Smooth muscle cell (in vitro differentiated cells): Measurements from ENCODE around the gene SIPA1L3. TPM values are rescaled to one million over a fixed set of nuclear protein-coding genes. Genes with fewer than 3 reads are reported as not detected.

Experiments used
- DNase-seq: peaks from one replicate; lab custom pipeline; 2025; ENCODE audit not compliant: unreplicated experiment; lab: John Stamatoyannopoulos, UW
- H2AFZ ChIP-seq: fragments of 200-600 bp; sonication (generic); 2 replicates; pipeline ENCODE4 v1.6.0; 2016; ENCODE audit warnings: antibody characterized with exemption, low read depth, mild to moderate bottlenecking
- H3F3A ChIP-seq: fragments of 200-600 bp; sonication (generic); 2 replicates; pipeline ENCODE4 v1.6.0; 2017; ENCODE audit warnings: antibody characterized with exemption, low read depth
- H3K27ac ChIP-seq: fragments of 200-600 bp; sonication (generic); 2 replicates; pipeline ENCODE4 v1.5.1; 2016; ENCODE audit warnings: low read depth, mild to moderate bottlenecking
- H3K27me3 ChIP-seq: fragments of 200-600 bp; sonication (generic); 2 replicates; pipeline ENCODE4 v1.6.1; 2016; ENCODE audit warnings: low read depth, mild to moderate bottlenecking
- H3K36me3 ChIP-seq: fragments of 200-600 bp; sonication (generic); 2 replicates; pipeline ENCODE4 v1.5.1; 2016; ENCODE audit warnings: low read depth
- H3K4me1 ChIP-seq: fragments of 200-600 bp; sonication (generic); 2 replicates; pipeline ENCODE4 v1.5.1; 2016; ENCODE audit warnings: low read depth
- H3K4me2 ChIP-seq: fragments of 200-600 bp; sonication (generic); 2 replicates; pipeline ENCODE4 v1.6.0; 2016; ENCODE audit warnings: mild to moderate bottlenecking
- H3K4me3 ChIP-seq: fragments of 200-600 bp; sonication (generic); 2 replicates; pipeline ENCODE4 v1.5.1; 2016; ENCODE audit warnings: mild to moderate bottlenecking
- H3K79me2 ChIP-seq: fragments of 200-600 bp; sonication (generic); 2 replicates; pipeline ENCODE4 v1.6.0; 2016; ENCODE audit warnings: low read depth, mild to moderate bottlenecking
- H3K9ac ChIP-seq: fragments of 200-600 bp; sonication (generic); 2 replicates; pipeline ENCODE4 v1.6.0; 2016; ENCODE audit warnings: low read depth
- H3K9me3 ChIP-seq: fragments of 200-600 bp; sonication (generic); replicated peaks from 2 replicates; pipeline ENCODE4 v1.5.1; 2016; ENCODE audit warnings: low read depth
- H4K20me1 ChIP-seq: fragments of 200-600 bp; sonication (generic); 2 replicates; pipeline ENCODE4 v1.6.0; 2016; ENCODE audit warnings: low read depth
- CTCF ChIP-seq: fragments of 200-600 bp; sonication (generic); IDR thresholded peaks from 2 replicates; pipeline ENCODE4 v1.5.1; 2017; ENCODE audit warnings: borderline replicate concordance, mild to moderate bottlenecking, antibody characterized with exemption; ENCODE audit not compliant: insufficient read depth, poor library complexity, severe bottlenecking
- WGBS: methylation state at CpG from one replicate; pipeline ENCODE4 v1.1.7; 2016; ENCODE audit warnings: low lambda C conversion rate; 5-methylcytosine and 5-hydroxymethylcytosine counted together
- polyA plus RNA-seq: library from polyadenylated mRNA; unstranded; fragments of >200 nt; fragmentation: Nextera tagmentation; extraction: Ambion mirVana; gene quantifications from 2 replicates; pipeline ENCODE4 v1.2.1, GENCODE V29; 2016
- total RNA-seq: library from RNA; depleted of rRNA; stranded (reverse); fragments of >200 nt; gene quantifications from 2 replicates; pipeline ENCODE4 v1.2.3, GENCODE V29; 2014

The SIPA1L3 gene
- total and polyA plus RNA-seq, 2 experiments from 2014 or later = 6.5 to 7.6 TPM

- DNase-seq = no peak
- H3K27ac ChIP-seq = no peak overlapping the region
- H3K79me2 ChIP-seq = no peaks in the 10 kb centered on the region
- no peaks in the 10 kb centered on the region for H3K27me3 ChIP-seq
- H3K9me3 ChIP-seq = no peaks in the 10 kb centered on the region
- H4K20me1 ChIP-seq = no peaks in the 10 kb centered on the region
- 91% methylated on average over 2 of the region's 2 CpGs for WGBS
- no peak overlapping the region for H3K4me2 ChIP-seq
- H3K4me3 ChIP-seq = no peak overlapping the region
- H3K36me3 ChIP-seq = no peaks in the 10 kb centered on the region
- H3K4me1 ChIP-seq = peaks cover 11% of the 10 kb centered on the region
- H2AFZ ChIP-seq = no peak overlapping the region
- no peak for TF ChIP-seq CTCF
- no peak overlapping the region for H3K9ac ChIP-seq
- H3F3A ChIP-seq = no peaks in the 10 kb centered on the region
These were observed 66.7 kb downstream of the SIPA1L3 start for GRCh38 chr19:37973666-37974065.

GRCh38 chr19:37975071-37975470, 68.1 kb downstream of the SIPA1L3 start:
- WGBS = 84% methylated on average over 13 of the region's 13 CpGs
- DNase-seq = no peak
- TF ChIP-seq CTCF = no peak

GRCh38 chr19:37975596-37976515, 68.8 kb downstream of the SIPA1L3 start:
- DNase-seq = no peak
- H3K27me3 ChIP-seq = no peaks in the 10 kb centered on the region
- no peak for TF ChIP-seq CTCF
- H3K4me3 ChIP-seq = no peak overlapping the region
- no peaks in the 10 kb centered on the region for H3F3A ChIP-seq
- H3K27ac ChIP-seq = no peak overlapping the region
- H3K4me1 ChIP-seq = peaks cover 20% of the 10 kb centered on the region
- H4K20me1 ChIP-seq = no peaks in the 10 kb centered on the region
- no peak overlapping the region for H3K4me2 ChIP-seq
- no peak overlapping the region for H2AFZ ChIP-seq
- H3K9me3 ChIP-seq = no peaks in the 10 kb centered on the region
- H3K36me3 ChIP-seq = no peaks in the 10 kb centered on the region
- 98% methylated on average over 16 of the region's 16 CpGs for WGBS
- H3K9ac ChIP-seq = no peak overlapping the region
- H3K79me2 ChIP-seq = no peaks in the 10 kb centered on the region

More at GRCh38 chr19:37975071-37975470, 68.1 kb downstream of the SIPA1L3 start:
- H3K9me3 ChIP-seq = no peaks in the 10 kb centered on the region
- no peak overlapping the region for H3K27ac ChIP-seq
- H3F3A ChIP-seq = no peaks in the 10 kb centered on the region
- no peaks in the 10 kb centered on the region for H3K79me2 ChIP-seq
- no peaks in the 10 kb centered on the region for H3K36me3 ChIP-seq
- peaks cover 17% of the 10 kb centered on the region for H3K4me1 ChIP-seq
- no peak overlapping the region for H3K9ac ChIP-seq
- no peak overlapping the region for H3K4me3 ChIP-seq
- H4K20me1 ChIP-seq = no peaks in the 10 kb centered on the region
- H3K4me2 ChIP-seq = no peak overlapping the region
- no peak overlapping the region for H2AFZ ChIP-seq
- no peaks in the 10 kb centered on the region for H3K27me3 ChIP-seq
